Muscle of arm (tissue), 12 donors: ENCODE data around the gene KCNK15. TPM values are rescaled to one million over a fixed set of nuclear protein-coding genes. Genes with fewer than 3 reads are reported as not detected.
"Not testable (repeated sequence)": the region's sequence is repeated elsewhere in the genome, so short reads cannot be mapped to it uniquely, and the experiment has no call there.

Experiments used
- DNase-seq: peaks from one replicate; pipeline ENCODE4 v3.0.0-alpha.2; 2013
- polyA plus RNA-seq, 12 donors: library from polyadenylated mRNA; unstranded; fragments of 120-200 nt; gene quantifications; one replicate each; pipeline ENCODE4 v1.2.1, GENCODE V29; 2013; ENCODE audit not compliant: insufficient read length in 12 of 12

KCNK15 gene
- polyA plus RNA-seq, 12 donors: 0.07 to 0.32 (median 0.14) TPM; not detected in 4

- DNase-seq: no peak
Measured at GRCh38 chr20:44756011-44756688, 10.5 kb downstream of the KCNK15 start.

- DNase-seq: no peak
Measured at GRCh38 chr20:44756956-44757355, 11.3 kb downstream of the KCNK15 start.

DNA sequence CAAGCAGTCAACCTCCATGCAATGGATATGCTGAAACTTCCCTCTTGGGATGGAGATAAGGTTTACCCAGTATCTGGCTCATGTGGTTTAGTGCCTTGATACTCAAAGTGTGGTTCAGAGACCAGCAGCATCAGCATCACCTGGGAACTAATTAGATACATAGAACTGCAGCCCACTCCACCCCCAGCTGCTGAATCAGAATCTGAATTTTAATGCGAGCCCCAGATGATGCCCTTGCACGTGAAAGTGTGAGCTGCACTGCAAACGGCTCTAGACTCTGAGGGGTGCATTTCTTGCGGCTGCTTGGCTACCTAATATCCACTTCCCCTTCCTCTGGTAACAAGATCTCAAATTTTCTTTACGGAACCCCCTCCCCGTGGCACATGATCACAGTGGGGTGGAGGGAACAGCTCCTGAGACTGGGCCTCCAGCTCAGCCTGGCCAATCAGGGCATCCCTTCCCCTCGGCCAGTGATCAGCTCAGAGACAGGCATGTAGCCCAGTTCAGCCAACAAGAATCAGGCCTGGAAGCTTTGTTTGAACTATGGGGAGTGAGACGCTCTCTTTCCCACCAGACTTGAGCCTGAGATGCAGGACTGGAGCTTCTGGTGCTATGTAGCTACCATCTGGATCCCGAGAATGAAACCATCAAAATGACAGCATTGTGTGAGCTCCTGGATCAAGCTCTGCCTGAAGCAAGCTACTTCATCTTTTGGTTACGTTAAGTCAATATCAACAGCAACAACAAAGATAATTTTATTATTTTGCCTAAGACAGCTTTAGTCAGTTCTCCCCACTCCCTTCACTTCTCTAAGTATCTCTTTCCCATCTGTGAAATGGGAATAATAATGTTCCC lies 12.8 kb downstream of the KCNK15 start:
- DNase-seq: no peak

DNA sequence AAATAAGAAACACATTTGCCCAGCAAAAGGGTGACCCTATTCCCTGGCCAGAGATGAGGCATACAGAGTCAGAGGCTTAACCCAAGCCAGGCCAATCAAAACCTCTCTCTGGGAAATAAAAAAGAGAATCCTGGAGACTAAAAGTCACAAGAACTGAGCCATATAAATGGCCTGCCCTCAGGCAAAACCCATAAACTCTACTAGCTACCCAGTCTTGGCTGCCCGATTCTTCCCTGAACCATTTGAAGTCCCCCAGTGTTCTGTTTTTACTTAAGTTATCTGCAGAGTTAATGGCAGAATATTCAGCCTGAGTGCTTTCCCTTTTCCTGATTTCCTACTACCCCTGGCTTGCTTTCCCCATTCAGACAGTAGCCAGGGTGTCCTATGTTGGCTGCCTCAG lies 13.9 kb downstream of the KCNK15 start:
- no peak for DNase-seq

DNA sequence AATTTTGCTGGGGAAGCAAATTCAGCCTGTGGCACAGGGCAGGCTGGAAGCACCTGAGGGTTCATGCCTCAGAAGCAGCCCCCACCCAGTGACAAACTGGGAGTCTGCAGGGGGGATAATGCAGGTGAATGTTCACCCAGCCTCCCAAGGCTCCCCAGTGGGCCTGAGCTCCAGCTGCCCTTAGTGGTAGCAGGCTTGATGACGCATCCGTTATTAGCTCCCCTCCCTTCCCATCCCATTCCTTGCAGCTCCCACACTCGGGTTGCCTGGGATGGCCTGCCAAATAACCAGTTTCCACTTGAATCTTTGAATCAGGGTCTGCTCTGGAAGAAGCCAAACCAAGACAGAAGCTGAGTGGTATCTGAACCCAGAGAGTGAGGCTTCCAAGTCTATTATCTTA lies 15.8 kb downstream of the KCNK15 start:
- DNase-seq: no peak

DNA sequence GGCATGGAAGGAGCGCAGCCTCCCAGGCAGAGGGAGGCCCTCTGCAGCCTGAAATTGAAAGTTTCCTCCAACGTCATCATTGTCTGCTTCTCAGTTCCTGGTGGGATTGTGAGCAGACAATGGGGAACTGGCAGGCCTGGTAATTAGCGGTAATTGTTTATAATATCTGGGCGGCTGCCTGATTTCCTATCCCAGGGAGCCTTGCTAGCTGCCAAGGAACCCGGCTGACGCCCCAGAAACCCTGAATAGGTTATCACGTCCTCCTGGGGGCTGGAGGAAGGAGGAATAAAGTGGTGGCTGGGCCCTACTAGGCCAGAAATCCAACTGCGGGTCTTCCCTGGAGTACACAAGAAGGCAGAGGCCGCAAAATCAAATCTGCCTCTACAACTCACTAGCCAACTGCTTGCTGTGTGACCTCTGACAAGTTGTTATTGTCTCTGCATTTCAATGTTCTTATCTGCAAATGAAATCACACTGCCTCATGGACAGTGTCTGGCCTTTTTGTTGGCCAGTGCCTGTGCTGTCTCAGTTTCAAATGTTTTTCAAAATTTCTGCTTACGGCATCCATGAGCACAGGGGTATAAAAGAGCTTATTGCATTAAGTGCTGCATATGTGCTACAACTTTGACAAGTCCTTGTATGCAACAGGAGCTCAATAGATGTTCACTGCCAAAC lies 16.9 kb downstream of the KCNK15 start:
- no peak for DNase-seq

DNA sequence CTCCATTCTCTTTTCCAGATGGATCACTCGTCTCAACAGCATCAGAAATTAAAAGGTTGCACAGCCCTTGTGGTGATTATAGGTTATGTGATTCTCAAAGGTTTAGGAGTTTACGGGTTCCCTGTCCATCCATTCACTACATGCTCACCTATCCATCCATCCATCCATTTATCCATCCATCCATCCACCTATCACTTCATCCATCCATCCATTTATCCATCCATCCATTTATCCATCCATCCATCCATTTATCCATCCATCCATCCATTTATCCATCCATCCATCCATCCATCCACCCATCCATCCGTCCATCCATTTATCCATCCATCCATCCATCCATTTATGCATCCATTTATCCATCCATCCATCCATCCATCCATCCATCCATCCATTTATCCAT lies 18.1 kb downstream of the KCNK15 start:
- DNase-seq: not testable (repeated sequence)

GRCh38 chr20:44765091-44765490 lies 19.4 kb downstream of the KCNK15 start:
- no peak for DNase-seq

GRCh38 chr20:44765701-44766347 lies 20.2 kb downstream of the KCNK15 start:
- no peak for DNase-seq

GRCh38 chr20:44768256-44768655 lies 22.6 kb downstream of the KCNK15 start:
- no peak for DNase-seq

DNA sequence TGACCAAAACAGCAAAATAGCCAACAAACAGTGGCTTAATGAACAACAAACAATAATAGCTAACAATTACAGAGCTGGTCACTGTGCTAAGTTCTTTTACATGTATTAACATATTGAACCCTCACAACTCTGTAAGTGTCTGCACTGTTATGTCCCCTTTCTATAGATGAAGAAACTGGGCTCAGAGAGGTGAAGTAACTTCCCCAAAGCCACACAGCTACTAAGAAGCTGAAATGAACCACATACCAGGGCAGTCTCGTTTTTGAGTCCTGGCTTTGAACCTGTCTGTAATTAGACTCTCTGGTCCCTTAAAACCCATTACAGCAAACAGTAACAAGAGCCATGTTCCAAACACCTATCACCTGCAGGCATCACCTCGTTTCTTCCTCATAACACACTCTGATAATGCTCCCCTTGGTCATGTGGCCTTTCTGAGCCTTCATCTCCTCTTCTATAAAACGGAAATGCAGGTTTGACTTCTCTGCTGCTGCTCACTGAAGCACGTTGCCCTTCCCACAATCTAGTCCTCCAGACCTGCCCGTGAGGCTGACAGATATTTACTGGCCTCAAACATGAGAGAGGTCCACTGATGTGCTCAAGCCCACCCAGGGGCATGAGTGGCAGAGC lies 23.3 kb downstream of the KCNK15 start:
- DNase-seq: no peak

GRCh38 chr20:44769481-44769863 lies 23.8 kb downstream of the KCNK15 start:
- no peak for DNase-seq

GRCh38 chr20:44770484-44771171 lies 25.0 kb downstream of the KCNK15 start:
- DNase-seq: no peak

GRCh38 chr20:44771172-44771535 lies 25.5 kb downstream of the KCNK15 start:
- DNase-seq: no peak

DNA sequence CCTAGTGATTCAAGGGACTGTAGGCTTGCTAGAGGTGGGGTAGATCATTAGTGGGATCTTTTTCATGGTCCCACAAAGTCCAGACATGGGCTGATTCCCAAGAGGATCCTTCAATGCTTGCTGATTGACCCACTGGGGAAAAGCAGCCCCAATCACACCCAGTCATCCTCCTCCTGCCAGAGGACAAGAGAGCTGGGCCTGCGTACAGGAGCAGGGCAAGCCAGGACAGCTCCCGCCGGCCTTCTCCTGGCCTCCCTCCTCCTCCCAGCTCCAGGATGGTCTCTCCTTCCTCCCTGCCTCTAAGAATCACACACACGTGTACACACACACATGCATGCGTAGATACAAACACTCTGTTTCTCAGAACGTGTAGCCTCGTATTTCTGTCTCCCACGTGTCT lies 27.0 kb downstream of the KCNK15 start:
- DNase-seq: no peak

GRCh38 chr20:44773070-44773829 lies 27.6 kb downstream of the KCNK15 start:
- no peak for DNase-seq

- peak; percentile 15 for DNase-seq
Measured at GRCh38 chr20:44776980-44777379, 31.3 kb downstream of the KCNK15 start.

GRCh38 chr20:44780226-44780625 lies 34.6 kb downstream of the KCNK15 start:
- peak; percentile 70 for DNase-seq

- no peak for DNase-seq
Measured at GRCh38 chr20:44781118-44781517, 35.5 kb downstream of the KCNK15 start.

DNA sequence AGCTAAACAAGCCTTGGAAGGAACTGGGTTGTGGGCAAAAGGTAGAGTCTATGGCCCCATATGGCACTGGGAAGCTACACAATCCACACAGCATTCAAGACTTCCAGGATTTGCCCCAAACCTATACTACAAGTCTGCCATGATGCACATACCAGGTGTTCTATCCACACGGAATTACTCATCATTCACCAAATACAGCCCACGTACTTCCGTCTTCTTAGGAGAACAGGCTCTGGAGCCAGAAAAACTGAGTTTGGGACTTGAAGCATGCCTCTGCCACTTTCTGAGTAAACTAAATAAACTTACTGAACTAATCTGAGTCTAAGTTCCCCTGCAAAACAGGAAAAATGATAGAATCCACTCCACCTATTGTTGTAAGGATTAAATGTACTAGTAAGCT lies 36.1 kb downstream of the KCNK15 start:
- DNase-seq: no peak
